ENCODE results near the gene SLC6A19. TPM values are rescaled to one million over a fixed set of nuclear protein-coding genes. Genes with fewer than 3 reads are reported as not detected.

SLC6A19 gene
- polyA plus RNA-seq, 1 of the 3 experiments (the other 2 are of a cell fraction), result not detected

GRCh38 chr5:1235379-1235778, 34.0 kb downstream of the SLC6A19 start:
- no peaks in the 10 kb centered on the region; the same call in 1 of the 2 replicates for H3K9me3 ChIP-seq
- no peak overlapping the region for H3K9ac ChIP-seq
- WGBS (ENCODE audit: low lambda C conversion rate), result 23% methylated on average over 7 of the region's 8 CpGs
- H3K9me2 ChIP-seq, result no peaks in the 10 kb centered on the region
- H3K36me3 ChIP-seq (replicated peaks in 1 of 2; ENCODE audit: control insufficient read depth in 1 of 2, insufficient read depth in 2 of 2, low read length in 1 of 2), result no peaks in the 10 kb centered on the region
- no peaks in the 10 kb centered on the region for H3K79me2 ChIP-seq (ENCODE audit: insufficient read depth)
- no peak overlapping the region for H3K27ac ChIP-seq (ENCODE audit: low read depth in 2 of 2, low read length in 1 of 2)
- no peaks in the 10 kb centered on the region for H3F3A ChIP-seq (replicated peaks; ENCODE audit: insufficient read depth)
- H2AFZ ChIP-seq (ENCODE audit: low read depth), result no peak overlapping the region
- no peak overlapping the region for H3K4me2 ChIP-seq
- POLR2A ChIA-PET, result no interaction called here
- H3K4me3 ChIP-seq (ENCODE audit: low read depth in 2 of 2, low read length in 1 of 2), result no peak overlapping the region
- CTCF ChIA-PET, result interaction anchor here (0.7 to 2.0 kb wide), 2 partner anchors 66 to 95 kb away, joined by 3 to 7 read pairs; no protein-coding TSS in a partner anchor
- no peaks in the 10 kb centered on the region for H4K20me1 ChIP-seq (ENCODE audit: insufficient read depth)
- H3K27me3 ChIP-seq (ENCODE audit: insufficient read depth), result peaks cover 5% of the 10 kb centered on the region; the same call in 1 of the 2 replicates
- DNase-seq, result no peak
- H3K4me1 ChIP-seq (ENCODE audit: control insufficient read depth in 1 of 2, insufficient read depth in 2 of 2, low read depth in 1 of 2, low read length in 1 of 2), result no peaks in the 10 kb centered on the region
- TF ChIP-seq ZBTB33 (IDR thresholded peaks at IDR 0.05; ENCODE audit: borderline replicate concordance, low read depth), result no peak
- no peak for TF ChIP-seq EP300 (IDR thresholded peaks at IDR 0.05; ENCODE audit: borderline replicate concordance in 1 of 2, low read depth in 1 of 2, low read length in 1 of 2)
- TF ChIP-seq GATA2 (CRISPR knock-in tag; IDR thresholded peaks at IDR 0.05), result no peak
- no peak for TF ChIP-seq CHD2 (IDR thresholded peaks at IDR 0.05; ENCODE audit: low read length, partially characterized antibody)
- TF ChIP-seq GABPA (IDR thresholded peaks at IDR 0.05; ENCODE audit: low read depth), result no peak
- TF ChIP-seq, protein P1, sequence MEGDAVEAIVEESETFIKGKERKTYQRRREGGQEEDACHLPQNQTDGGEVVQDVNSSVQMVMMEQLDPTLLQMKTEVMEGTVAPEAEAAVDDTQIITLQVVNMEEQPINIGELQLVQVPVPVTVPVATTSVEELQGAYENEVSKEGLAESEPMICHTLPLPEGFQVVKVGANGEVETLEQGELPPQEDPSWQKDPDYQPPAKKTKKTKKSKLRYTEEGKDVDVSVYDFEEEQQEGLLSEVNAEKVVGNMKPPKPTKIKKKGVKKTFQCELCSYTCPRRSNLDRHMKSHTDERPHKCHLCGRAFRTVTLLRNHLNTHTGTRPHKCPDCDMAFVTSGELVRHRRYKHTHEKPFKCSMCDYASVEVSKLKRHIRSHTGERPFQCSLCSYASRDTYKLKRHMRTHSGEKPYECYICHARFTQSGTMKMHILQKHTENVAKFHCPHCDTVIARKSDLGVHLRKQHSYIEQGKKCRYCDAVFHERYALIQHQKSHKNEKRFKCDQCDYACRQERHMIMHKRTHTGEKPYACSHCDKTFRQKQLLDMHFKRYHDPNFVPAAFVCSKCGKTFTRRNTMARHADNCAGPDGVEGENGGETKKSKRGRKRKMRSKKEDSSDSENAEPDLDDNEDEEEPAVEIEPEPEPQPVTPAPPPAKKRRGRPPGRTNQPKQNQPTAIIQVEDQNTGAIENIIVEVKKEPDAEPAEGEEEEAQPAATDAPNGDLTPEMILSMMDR (IDR thresholded peaks at IDR 0.05), result no peak
- no peak for TF ChIP-seq POLR2AphosphoS5 (IDR thresholded peaks at IDR 0.05; ENCODE audit: low read depth, low read length)
- no peak for TF ChIP-seq MEF2A (IDR thresholded peaks at IDR 0.05; ENCODE audit: borderline replicate concordance, low read depth)
- TF ChIP-seq SMC3 (IDR thresholded peaks at IDR 0.05; ENCODE audit: low read depth, low read length), result no peak
- TF ChIP-seq JUND (IDR thresholded peaks at IDR 0.05), result no peak
- no peak for TF ChIP-seq TAF1 (IDR thresholded peaks at IDR 0.05; ENCODE audit: borderline replicate concordance, low read depth, low read length)
- TF ChIP-seq TEAD4 (IDR thresholded peaks at IDR 0.05; ENCODE audit: borderline replicate concordance, insufficient read depth), result no peak
- no peak for TF ChIP-seq RFX5 (IDR thresholded peaks at IDR 0.05; ENCODE audit: low read length)
- TF ChIP-seq TCF12 (IDR thresholded peaks at IDR 0.05), result no peak

- H3K4me2 ChIP-seq, result no peak overlapping the region
- H3K9me3 ChIP-seq, result no peaks in the 10 kb centered on the region; the same call in 1 of the 2 replicates
- H3K9ac ChIP-seq, result no peak overlapping the region
- H3F3A ChIP-seq (replicated peaks; ENCODE audit: insufficient read depth), result no peaks in the 10 kb centered on the region
- no peaks in the 10 kb centered on the region for H3K36me3 ChIP-seq (replicated peaks in 1 of 2; ENCODE audit: control insufficient read depth in 1 of 2, insufficient read depth in 2 of 2, low read length in 1 of 2)
- no peak for DNase-seq
- H3K27ac ChIP-seq (ENCODE audit: low read depth in 2 of 2, low read length in 1 of 2), result no peak overlapping the region
- no peaks in the 10 kb centered on the region for H4K20me1 ChIP-seq (ENCODE audit: insufficient read depth)
- H3K4me3 ChIP-seq (ENCODE audit: low read depth in 2 of 2, low read length in 1 of 2), result no peak overlapping the region
- H3K79me2 ChIP-seq (ENCODE audit: insufficient read depth), result no peaks in the 10 kb centered on the region
- no peak for TF ChIP-seq FOSL2 (IDR thresholded peaks at IDR 0.05; ENCODE audit: borderline replicate concordance, low read depth)
- H3K27me3 ChIP-seq (ENCODE audit: insufficient read depth), result peaks cover 8% of the 10 kb centered on the region; the same call in 1 of the 2 replicates
- H3K9me2 ChIP-seq, result no peaks in the 10 kb centered on the region
- no peaks in the 10 kb centered on the region for H3K4me1 ChIP-seq (ENCODE audit: control insufficient read depth in 1 of 2, insufficient read depth in 2 of 2, low read depth in 1 of 2, low read length in 1 of 2)
- CTCF ChIA-PET, result interaction anchor here (2.0 kb wide), 1 partner anchor 67 kb away, joined by 7 read pairs; no protein-coding TSS in a partner anchor
- POLR2A ChIA-PET, result no interaction called here
- no peak overlapping the region for H2AFZ ChIP-seq (ENCODE audit: low read depth)
- WGBS (ENCODE audit: low lambda C conversion rate), result 88% methylated on average over 1 of the region's 1 CpG
These were observed 34.4 kb downstream of the SLC6A19 start for GRCh38 chr5:1235838-1236237.

All from SK-N-SH (cell line).